ENCODE measurements around the gene SERPINB8.

Gene SERPINB8

GRCh38 chr18:63965716-63966330 is 4.1 kb upstream of the SERPINB8 start:
- DNase-seq: no peak

GRCh38 chr18:63970809-63971205 is 926 bp downstream of the SERPINB8 start:
- no peak for DNase-seq

- DNase-seq: no peak
Observed at GRCh38 chr18:63971320-63972001, 1.6 kb downstream of the SERPINB8 start.

- DNase-seq: no peak
Observed at GRCh38 chr18:63972002-63972376, 2.1 kb downstream of the SERPINB8 start.

GRCh38 chr18:63974991-63975390 is 5.1 kb downstream of the SERPINB8 start:
- no peak for DNase-seq

GRCh38 chr18:63975628-63976027 is 5.7 kb downstream of the SERPINB8 start:
- no peak for DNase-seq

GRCh38 chr18:63977040-63977439 is 7.2 kb downstream of the SERPINB8 start:
- no peak for DNase-seq

GRCh38 chr18:63979409-63979920 is 9.6 kb downstream of the SERPINB8 start:
- DNase-seq: no peak

- DNase-seq: no peak
Observed at GRCh38 chr18:63980027-63980426, 10.1 kb downstream of the SERPINB8 start.

GRCh38 chr18:63980896-63981460 is 11.1 kb downstream of the SERPINB8 start:
- no peak for DNase-seq

GRCh38 chr18:63981719-63982118 is 11.8 kb downstream of the SERPINB8 start:
- DNase-seq: no peak

GRCh38 chr18:63982361-63982760 is 12.5 kb downstream of the SERPINB8 start:
- no peak for DNase-seq

GRCh38 chr18:63986885-63987284 is 17.0 kb downstream of the SERPINB8 start:
- no peak for DNase-seq

GRCh38 chr18:63987743-63988142 is 17.9 kb downstream of the SERPINB8 start:
- DNase-seq: no peak

- DNase-seq: no peak
Observed at GRCh38 chr18:63992751-63993150, 22.9 kb downstream of the SERPINB8 start.

GRCh38 chr18:63994783-63995399 is 25.0 kb downstream of the SERPINB8 start:
- DNase-seq: no peak

GRCh38 chr18:63997041-63997440 is 27.2 kb downstream of the SERPINB8 start:
- no peak for DNase-seq

GRCh38 chr18:63997606-63998005 is 27.7 kb downstream of the SERPINB8 start:
- no peak for DNase-seq

- DNase-seq: no peak
Observed at GRCh38 chr18:63999871-64000270, 30.0 kb downstream of the SERPINB8 start.

- DNase-seq: no peak
Observed at GRCh38 chr18:64002581-64002980, 32.7 kb downstream of the SERPINB8 start.

GRCh38 chr18:64009305-64009704 is 39.4 kb downstream of the SERPINB8 start:
- DNase-seq: no peak

GRCh38 chr18:64011513-64011912 is 41.6 kb downstream of the SERPINB8 start:
- no peak for DNase-seq

- DNase-seq: no peak
Observed at GRCh38 chr18:64017870-64018269, 48.0 kb downstream of the SERPINB8 start.
